B cell (primary cell): ENCODE data around the gene F8.

Source experiments
- EZH2 ChIP-seq: IDR thresholded peaks from 2 replicates; pipeline ENCODE4 v1.6.1; 2012; ENCODE audit warnings: borderline replicate concordance, low read depth, mild to moderate bottlenecking, moderate library complexity, low read length; ENCODE audit not compliant: insufficient read depth, poor library complexity, severe bottlenecking
- TF ChIP-seq, protein P1 (sequence below): fragments of 200-600 bp; IDR thresholded peaks from one replicate; pipeline ENCODE4 v1.8.0; 2022; ENCODE audit warnings: antibody characterized with exemption, mild to moderate bottlenecking

DNA sequence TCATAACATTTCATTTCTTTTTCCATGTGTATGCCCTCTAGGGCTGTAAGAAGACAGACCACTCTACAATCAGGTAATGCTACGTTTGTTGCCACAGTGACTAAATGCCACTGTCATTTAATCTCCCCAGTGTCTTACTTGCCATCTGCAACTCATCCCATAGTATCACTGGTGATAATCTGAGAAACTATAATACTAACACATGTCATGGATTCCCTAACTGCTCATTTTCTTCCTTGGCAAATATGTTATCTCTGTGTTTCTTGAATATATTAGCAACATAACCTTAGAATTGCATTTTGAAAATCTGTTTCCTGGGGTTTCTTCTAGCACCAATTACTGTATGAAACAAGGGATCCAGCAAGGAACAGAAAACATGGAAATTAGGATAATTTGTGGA, 130.2 kb downstream of the F8 start:
- TF ChIP-seq, protein P1, sequence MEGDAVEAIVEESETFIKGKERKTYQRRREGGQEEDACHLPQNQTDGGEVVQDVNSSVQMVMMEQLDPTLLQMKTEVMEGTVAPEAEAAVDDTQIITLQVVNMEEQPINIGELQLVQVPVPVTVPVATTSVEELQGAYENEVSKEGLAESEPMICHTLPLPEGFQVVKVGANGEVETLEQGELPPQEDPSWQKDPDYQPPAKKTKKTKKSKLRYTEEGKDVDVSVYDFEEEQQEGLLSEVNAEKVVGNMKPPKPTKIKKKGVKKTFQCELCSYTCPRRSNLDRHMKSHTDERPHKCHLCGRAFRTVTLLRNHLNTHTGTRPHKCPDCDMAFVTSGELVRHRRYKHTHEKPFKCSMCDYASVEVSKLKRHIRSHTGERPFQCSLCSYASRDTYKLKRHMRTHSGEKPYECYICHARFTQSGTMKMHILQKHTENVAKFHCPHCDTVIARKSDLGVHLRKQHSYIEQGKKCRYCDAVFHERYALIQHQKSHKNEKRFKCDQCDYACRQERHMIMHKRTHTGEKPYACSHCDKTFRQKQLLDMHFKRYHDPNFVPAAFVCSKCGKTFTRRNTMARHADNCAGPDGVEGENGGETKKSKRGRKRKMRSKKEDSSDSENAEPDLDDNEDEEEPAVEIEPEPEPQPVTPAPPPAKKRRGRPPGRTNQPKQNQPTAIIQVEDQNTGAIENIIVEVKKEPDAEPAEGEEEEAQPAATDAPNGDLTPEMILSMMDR: no peak
- no peak for TF ChIP-seq EZH2
